ENCODE data around the gene ADAM8. TPM values are rescaled to one million over a fixed set of nuclear protein-coding genes. Genes with fewer than 3 reads are reported as not detected.

Gene ADAM8
- total RNA-seq, 2 experiments from 2014 or later = 10.0 to 16.3 TPM

DNA sequence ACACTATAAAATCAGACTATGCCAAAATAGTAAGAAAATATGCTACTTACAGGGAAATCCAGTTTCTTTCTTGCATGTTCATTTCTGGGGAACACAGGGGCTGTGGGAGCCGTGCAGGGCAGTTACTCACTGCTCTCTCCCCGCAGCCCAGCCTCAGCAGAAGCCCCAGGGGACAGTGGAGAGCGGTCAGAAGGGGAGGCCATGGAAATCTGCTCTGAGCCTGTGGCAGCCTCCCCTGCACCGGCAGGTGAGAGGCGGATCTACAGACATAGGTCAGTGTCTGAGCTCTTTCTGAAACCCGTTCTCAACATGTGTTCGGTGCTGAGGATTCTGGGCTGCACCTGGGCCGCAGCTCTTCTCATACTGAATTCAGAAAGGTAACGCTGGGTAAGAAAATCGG, 34.9 kb upstream of the ADAM8 start:
- H3K4me3 ChIP-seq (ENCODE audit: low read depth, low read length, poor library complexity, severe bottlenecking) = no peak overlapping the region
- H3K4me1 ChIP-seq (ENCODE audit: insufficient read depth, low read length, poor library complexity, severe bottlenecking) = peaks cover 33% of the 10 kb centered on the region
- intact Hi-C loops (cut with micrococcal nuclease; ENCODE audit: unreplicated experiment) = no loop called here
- peaks cover 18% of the 10 kb centered on the region for H3K79me2 ChIP-seq (ENCODE audit: insufficient read depth, low read depth, low read length)
- no peaks in the 10 kb centered on the region for H3K9me3 ChIP-seq (ENCODE audit: low read length)
- no peaks in the 10 kb centered on the region for H3K9me2 ChIP-seq (ENCODE audit: insufficient read depth, low read length)
- BruUV-seq (replicated peaks) = no TSS peak
- H3K4me2 ChIP-seq (ENCODE audit: low read length) = no peak overlapping the region
- peaks cover 38% of the 10 kb centered on the region for H3K36me3 ChIP-seq (ENCODE audit: insufficient read depth, low read length)
- no peak overlapping the region for H3K27ac ChIP-seq (ENCODE audit: low read depth, low read length, poor library complexity, severe bottlenecking)
- ChIA-PET CTCF (ENCODE audit: unreplicated experiment) (no interaction called here), POLR2A (no interaction called here)
- TF ChIP-seq, protein P1, sequence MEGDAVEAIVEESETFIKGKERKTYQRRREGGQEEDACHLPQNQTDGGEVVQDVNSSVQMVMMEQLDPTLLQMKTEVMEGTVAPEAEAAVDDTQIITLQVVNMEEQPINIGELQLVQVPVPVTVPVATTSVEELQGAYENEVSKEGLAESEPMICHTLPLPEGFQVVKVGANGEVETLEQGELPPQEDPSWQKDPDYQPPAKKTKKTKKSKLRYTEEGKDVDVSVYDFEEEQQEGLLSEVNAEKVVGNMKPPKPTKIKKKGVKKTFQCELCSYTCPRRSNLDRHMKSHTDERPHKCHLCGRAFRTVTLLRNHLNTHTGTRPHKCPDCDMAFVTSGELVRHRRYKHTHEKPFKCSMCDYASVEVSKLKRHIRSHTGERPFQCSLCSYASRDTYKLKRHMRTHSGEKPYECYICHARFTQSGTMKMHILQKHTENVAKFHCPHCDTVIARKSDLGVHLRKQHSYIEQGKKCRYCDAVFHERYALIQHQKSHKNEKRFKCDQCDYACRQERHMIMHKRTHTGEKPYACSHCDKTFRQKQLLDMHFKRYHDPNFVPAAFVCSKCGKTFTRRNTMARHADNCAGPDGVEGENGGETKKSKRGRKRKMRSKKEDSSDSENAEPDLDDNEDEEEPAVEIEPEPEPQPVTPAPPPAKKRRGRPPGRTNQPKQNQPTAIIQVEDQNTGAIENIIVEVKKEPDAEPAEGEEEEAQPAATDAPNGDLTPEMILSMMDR (conservative IDR thresholded peaks at IDR 0.05; ENCODE audit: low read length) = no peak
- no peak for TF ChIP-seq EZH2phosphoT487 (IDR thresholded peaks at IDR 0.05; ENCODE audit: borderline replicate concordance, low read depth, low read length)
- no peaks in the 10 kb centered on the region for H4K20me1 ChIP-seq (ENCODE audit: insufficient read depth, low read length)
- no peak for DNase-seq (ENCODE audit: low spot score)
- no peak overlapping the region for H2AFZ ChIP-seq (ENCODE audit: low read length)

DNA sequence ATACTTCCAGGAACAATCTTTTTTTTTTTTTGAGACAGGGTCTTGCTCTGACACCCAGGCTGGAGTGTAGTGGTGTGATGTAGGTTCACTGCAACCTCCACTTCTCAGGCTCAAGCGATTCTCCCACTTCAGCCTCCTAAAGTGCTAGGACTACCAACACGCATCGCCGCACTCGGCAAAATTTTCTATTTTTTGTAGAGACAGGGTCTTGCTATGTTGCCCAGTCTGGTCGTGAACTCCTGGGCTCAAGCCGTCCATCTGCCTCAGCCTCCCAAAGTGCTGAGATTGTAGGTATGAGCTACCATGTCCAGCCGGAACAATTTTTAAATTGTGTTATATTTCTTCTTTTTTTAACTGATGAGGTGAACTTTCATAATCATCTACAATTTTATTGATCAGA, 34.1 kb upstream of the ADAM8 start:
- CTCF ChIA-PET (ENCODE audit: unreplicated experiment) = no interaction called here
- Histone ChIP-seq H3K9me3 (ENCODE audit: low read length) (no peaks in the 10 kb centered on the region), H3K4me1 (ENCODE audit: insufficient read depth, low read length, poor library complexity, severe bottlenecking) (peaks cover 33% of the 10 kb centered on the region), H3K9me2 (ENCODE audit: insufficient read depth, low read length) (no peaks in the 10 kb centered on the region), H4K20me1 (ENCODE audit: insufficient read depth, low read length) (no peaks in the 10 kb centered on the region), H3K36me3 (ENCODE audit: insufficient read depth, low read length) (peaks cover 38% of the 10 kb centered on the region), H2AFZ (ENCODE audit: low read length) (no peak overlapping the region), H3K4me3 (ENCODE audit: low read depth, low read length, poor library complexity, severe bottlenecking) (no peak overlapping the region), H3K79me2 (ENCODE audit: insufficient read depth, low read depth, low read length) (peaks cover 24% of the 10 kb centered on the region), H3K27ac (ENCODE audit: low read depth, low read length, poor library complexity, severe bottlenecking) (no peak overlapping the region), H3K4me2 (ENCODE audit: low read length) (no peak overlapping the region)
- intact Hi-C loops (cut with micrococcal nuclease; ENCODE audit: unreplicated experiment) = no loop called here
- POLR2A ChIA-PET = no interaction called here
- TF ChIP-seq, protein P1 (conservative IDR thresholded peaks at IDR 0.05; ENCODE audit: low read length) = no peak
- no peak for TF ChIP-seq EZH2phosphoT487 (IDR thresholded peaks at IDR 0.05; ENCODE audit: borderline replicate concordance, low read depth, low read length)
- DNase-seq (ENCODE audit: low spot score) = no peak
- BruUV-seq (replicated peaks) = no TSS peak

DNA sequence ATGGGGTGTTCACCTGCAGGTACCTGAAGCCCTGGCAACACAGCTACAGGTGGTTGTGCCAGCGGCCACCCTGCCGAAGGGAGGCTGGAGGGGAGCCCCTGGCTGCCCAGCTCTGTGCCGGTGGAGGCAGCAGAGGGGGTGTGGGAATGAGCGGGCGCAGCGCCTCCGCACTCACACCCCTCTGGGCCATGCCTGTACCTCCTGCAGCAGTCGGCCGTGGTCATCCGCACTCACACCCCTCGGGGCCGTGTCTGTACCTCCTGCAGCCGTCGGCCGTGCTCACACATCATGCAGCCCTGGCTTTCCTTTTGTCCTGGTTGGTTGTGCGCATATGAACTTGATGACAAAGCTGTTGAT, 33.7 kb upstream of the ADAM8 start:
- CTCF ChIA-PET (ENCODE audit: unreplicated experiment) = no interaction called here
- Histone ChIP-seq H3K4me3 (ENCODE audit: low read depth, low read length, poor library complexity, severe bottlenecking) (no peak overlapping the region), H3K27ac (ENCODE audit: low read depth, low read length, poor library complexity, severe bottlenecking) (no peak overlapping the region), H2AFZ (ENCODE audit: low read length) (no peak overlapping the region), H3K9me2 (ENCODE audit: insufficient read depth, low read length) (no peaks in the 10 kb centered on the region), H4K20me1 (ENCODE audit: insufficient read depth, low read length) (no peaks in the 10 kb centered on the region), H3K79me2 (ENCODE audit: insufficient read depth, low read depth, low read length) (peaks cover 28% of the 10 kb centered on the region), H3K4me2 (ENCODE audit: low read length) (no peak overlapping the region), H3K9me3 (ENCODE audit: low read length) (no peaks in the 10 kb centered on the region), H3K4me1 (ENCODE audit: insufficient read depth, low read length, poor library complexity, severe bottlenecking) (peaks cover 33% of the 10 kb centered on the region), H3K36me3 (ENCODE audit: insufficient read depth, low read length) (peaks cover 38% of the 10 kb centered on the region)
- intact Hi-C loops (cut with micrococcal nuclease; ENCODE audit: unreplicated experiment) = no loop called here
- POLR2A ChIA-PET = no interaction called here
- no peak for DNase-seq (ENCODE audit: low spot score)
- no TSS peak for BruUV-seq (replicated peaks)
- TF ChIP-seq, protein P1 (conservative IDR thresholded peaks at IDR 0.05; ENCODE audit: low read length) = no peak
- TF ChIP-seq EZH2phosphoT487 (IDR thresholded peaks at IDR 0.05; ENCODE audit: borderline replicate concordance, low read depth, low read length) = no peak

Measured in OCI-LY7 (cell line).